RWPE2 (cell line): ENCODE data around the gene CST3.
A peak's percentile ranks its signal among the peaks of the same experiment; 100 is the strongest.

ENCODE experiments used
- ATAC-seq: fragments of 200-7000 bp; cut with Tn5 transposase; 3 replicates; pipeline ENCODE4 v1.9.1; 2021; ENCODE audit warnings: low read depth
- DNase-seq: peaks from one replicate; pipeline ENCODE4 v3.0.0-alpha.2; 2020; ENCODE audit warnings: low spot score
- H3K27ac ChIP-seq: fragments of 450-650 bp; 2 replicates; pipeline ENCODE4 v1.5.1; 2017; ENCODE audit warnings: mild to moderate bottlenecking; ENCODE audit not compliant: poor library complexity, severe bottlenecking
- H3K27me3 ChIP-seq: fragments of 250-450 bp; sonication (Bioruptor Pico); 2 replicates; pipeline ENCODE4 v1.5.1; 2021; ENCODE audit warnings: mild to moderate bottlenecking, moderate library complexity; ENCODE audit not compliant: insufficient read depth, poor library complexity, severe bottlenecking
- H3K36me3 ChIP-seq: fragments of 250-450 bp; sonication (Bioruptor Pico); 2 replicates; pipeline ENCODE4 v1.5.1; 2020; ENCODE audit warnings: low read depth, mild to moderate bottlenecking, moderate library complexity
- H3K4me1 ChIP-seq: fragments of 250-450 bp; sonication (Bioruptor Pico); 2 replicates; pipeline ENCODE4 v1.5.1; 2021; ENCODE audit warnings: mild to moderate bottlenecking, moderate library complexity; ENCODE audit not compliant: insufficient read depth, poor library complexity, severe bottlenecking
- H3K4me3 ChIP-seq: fragments of 250-450 bp; sonication (Bioruptor Pico); 2 replicates; pipeline ENCODE4 v1.5.1; 2021; ENCODE audit warnings: mild to moderate bottlenecking, moderate library complexity; ENCODE audit not compliant: severe bottlenecking
- H3K9me3 ChIP-seq: fragments of 250-450 bp; sonication (Bioruptor Pico); 2 replicates; pipeline ENCODE4 v1.5.1; 2021; ENCODE audit warnings: mild to moderate bottlenecking, moderate library complexity; ENCODE audit not compliant: severe bottlenecking
- CTCF ChIP-seq: fragments of 450-650 bp; IDR thresholded peaks from one replicate; pipeline ENCODE4 v1.5.1; 2017; ENCODE audit warnings: mild to moderate bottlenecking, moderate library complexity; ENCODE audit not compliant: poor library complexity, severe bottlenecking

The CST3 gene

GRCh38 chr20:23645575-23645974, 7.8 kb upstream of the CST3 start:
- Histone ChIP-seq H3K27me3 (no peaks in the 10 kb centered on the region), H3K9me3 (peaks cover 3% of the 10 kb centered on the region), H3K27ac (no peak overlapping the region), H3K4me1 (no peaks in the 10 kb centered on the region), H3K4me3 (no peak overlapping the region), H3K36me3 (no peaks in the 10 kb centered on the region)
- DNase-seq (no peak), ATAC-seq (no peak)
- TF ChIP-seq CTCF: no peak

DNA sequence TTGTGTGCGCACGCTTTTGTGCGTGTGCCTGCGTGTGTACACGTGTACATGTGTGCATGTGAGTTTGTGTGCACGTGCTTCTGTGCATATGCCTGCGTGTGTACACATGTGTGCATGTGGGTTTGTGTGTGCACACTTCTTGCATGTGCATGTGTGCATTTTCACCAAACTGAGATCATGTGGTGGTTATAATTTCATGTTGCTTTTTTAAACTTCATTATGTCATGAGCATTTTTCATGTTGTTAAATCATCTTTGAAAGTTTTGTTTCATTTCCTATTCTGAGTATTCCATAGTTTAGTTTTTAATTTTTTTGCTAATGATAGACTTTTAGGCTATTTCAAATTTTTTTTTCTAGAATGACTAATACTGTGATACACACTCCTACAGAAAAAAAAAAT, 6.4 kb upstream of the CST3 start:
- ATAC-seq: no peak
- TF ChIP-seq CTCF: no peak
- Histone ChIP-seq H3K4me1 (peaks cover 1% of the 10 kb centered on the region), H3K4me3 (no peak overlapping the region), H3K27me3 (no peaks in the 10 kb centered on the region), H3K27ac (no peak overlapping the region), H3K9me3 (peaks cover 3% of the 10 kb centered on the region), H3K36me3 (no peaks in the 10 kb centered on the region)
- DNase-seq: no peak

GRCh38 chr20:23643659-23644058, 5.9 kb upstream of the CST3 start:
- no peak for TF ChIP-seq CTCF

DNA sequence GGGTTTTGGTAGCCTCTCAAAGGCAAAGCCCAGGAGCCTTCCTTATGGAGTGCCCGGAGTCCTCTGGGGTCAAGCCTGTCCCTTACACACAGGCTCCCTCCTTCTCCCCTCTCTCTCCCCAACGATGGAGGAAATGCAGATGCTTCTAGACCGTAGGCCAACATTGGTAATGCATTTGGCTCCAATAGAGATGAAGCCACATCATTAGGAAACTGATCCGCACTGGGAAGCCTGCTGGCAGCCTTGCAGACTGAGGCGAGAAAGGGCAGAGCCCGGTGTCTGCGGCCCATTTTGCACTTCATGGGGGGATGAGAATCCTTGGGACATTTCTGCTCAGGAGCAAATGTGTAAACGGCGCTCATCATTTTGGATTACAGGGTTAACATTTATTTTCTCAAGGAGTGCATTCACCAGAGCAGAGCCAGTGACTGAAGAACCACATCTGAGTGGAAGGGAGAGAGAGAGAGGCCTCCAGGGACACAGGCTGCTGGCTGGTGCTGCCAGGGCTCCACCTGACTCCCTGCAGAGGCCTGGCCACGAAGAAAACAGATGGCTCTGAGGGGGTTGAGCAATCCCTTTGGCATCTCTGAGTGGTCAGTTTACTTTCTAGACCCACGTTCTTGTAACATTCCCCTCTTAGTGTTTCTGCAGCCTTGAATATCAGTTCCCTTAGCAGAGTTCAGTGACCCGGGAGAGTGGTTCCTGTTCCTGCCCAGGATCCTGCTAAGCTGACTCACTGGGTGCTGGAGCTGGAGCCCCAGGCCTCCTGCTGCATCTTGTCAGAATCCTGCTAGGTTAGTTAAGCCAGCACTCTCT, 4.4 kb upstream of the CST3 start:
- no peaks in the 10 kb centered on the region for H3K36me3 ChIP-seq
- ATAC-seq (peak; percentile 32; the same call in 2 of the 3 replicates), DNase-seq (no peak)
- no peak overlapping the region for H3K27ac ChIP-seq
- H3K4me3 ChIP-seq: no peak overlapping the region
- no peaks in the 10 kb centered on the region for H3K27me3 ChIP-seq
- peaks cover 1% of the 10 kb centered on the region for H3K9me3 ChIP-seq
- no peak for TF ChIP-seq CTCF
- peaks cover 3% of the 10 kb centered on the region for H3K4me1 ChIP-seq

More at GRCh38 chr20:23643659-23644058, 5.9 kb upstream of the CST3 start:
- no peaks in the 10 kb centered on the region for H3K36me3 ChIP-seq
- H3K27ac ChIP-seq: no peak overlapping the region
- H3K9me3 ChIP-seq: peaks cover 3% of the 10 kb centered on the region
- ATAC-seq (no peak), DNase-seq (no peak)
- H3K27me3 ChIP-seq: no peaks in the 10 kb centered on the region
- H3K4me1 ChIP-seq: peaks cover 3% of the 10 kb centered on the region
- H3K4me3 ChIP-seq: no peak overlapping the region
